GM23338 (cell line): ENCODE results near the gene PAQR4. TPM values are rescaled to one million over a fixed set of nuclear protein-coding genes. Genes with fewer than 3 reads are reported as not detected.
A peak's percentile ranks its signal among the peaks of the same experiment; 100 is the strongest.

Experiments used
- ATAC-seq: fragments of 200-7000 bp; cut with Tn5 transposase; 3 replicates; pipeline ENCODE4 v1.9.1; 2020
- DNase-seq: peaks from one replicate; pipeline ENCODE4 v3.0.0-alpha.2; 2015; ENCODE audit warnings: low spot score
- H2AFZ ChIP-seq: fragments of 200-600 bp; sonication (generic); 2 replicates; pipeline ENCODE4 v1.8.0; 2016; ENCODE audit warnings: antibody characterized with exemption, mild to moderate bottlenecking, moderate library complexity
- H3F3A ChIP-seq: fragments of 200-600 bp; sonication (generic); replicated peaks from 2 replicates; pipeline ENCODE4 v1.8.0; 2017; ENCODE audit warnings: antibody characterized with exemption, mixed run types, low read depth
- H3K27ac ChIP-seq: fragments of 200-600 bp; sonication (generic); 2 replicates; pipeline ENCODE4 v1.6.1; 2016; ENCODE audit warnings: low read depth
- H3K27me3 ChIP-seq: fragments of 200-600 bp; sonication (generic); 2 replicates; pipeline ENCODE4 v1.8.0; 2016; ENCODE audit warnings: mild to moderate bottlenecking, mixed run types, moderate library complexity; ENCODE audit not compliant: insufficient read depth
- H3K36me3 ChIP-seq: fragments of 200-600 bp; sonication (generic); 2 replicates; pipeline ENCODE4 v1.8.0; 2016; ENCODE audit warnings: mild to moderate bottlenecking; ENCODE audit not compliant: insufficient read depth
- H3K4me1 ChIP-seq: fragments of 200-600 bp; sonication (generic); 2 replicates; pipeline ENCODE4 v1.8.0; 2016; ENCODE audit warnings: mild to moderate bottlenecking, moderate library complexity; ENCODE audit not compliant: insufficient read depth
- H3K4me2 ChIP-seq: fragments of 200-600 bp; sonication (generic); 2 replicates; pipeline ENCODE4 v1.7.1; 2017; ENCODE audit warnings: mixed run types
- H3K4me3 ChIP-seq: fragments of 200-600 bp; sonication (generic); 2 replicates; pipeline ENCODE4 v1.6.1; 2016; ENCODE audit warnings: mixed run types
- H3K79me2 ChIP-seq: fragments of 200-600 bp; sonication (generic); replicated peaks from 2 replicates; pipeline ENCODE4 v1.8.0; 2017; ENCODE audit warnings: mild to moderate bottlenecking; ENCODE audit not compliant: insufficient read depth
- H3K9me2 ChIP-seq: fragments of 200-600 bp; sonication (generic); 2 replicates; pipeline ENCODE4 v1.8.0; 2017; ENCODE audit not compliant: insufficient read depth
- H4K20me1 ChIP-seq: fragments of 200-600 bp; sonication (generic); replicated peaks from 2 replicates; pipeline ENCODE4 v1.8.0; 2017; ENCODE audit warnings: mild to moderate bottlenecking; ENCODE audit not compliant: insufficient read depth
- H3K27ac Mint-ChIP-seq: 2 replicates; pipeline ENCODE4 v1.8.0; 2020; ENCODE audit warnings: inconsistent platforms, mild to moderate bottlenecking, moderate library complexity, mixed read lengths
- H3K27me3 Mint-ChIP-seq: 3 replicates; pipeline ENCODE4 v1.8.0; 2022; ENCODE audit warnings: low read depth, mild to moderate bottlenecking, moderate library complexity, mixed read lengths, inconsistent platforms; ENCODE audit not compliant: insufficient read depth, poor library complexity
- H3K36me3 Mint-ChIP-seq: 3 replicates; pipeline ENCODE4 v1.8.0; 2021; ENCODE audit warnings: low read depth, mild to moderate bottlenecking, inconsistent platforms, moderate library complexity, mixed read lengths
- H3K4me1 Mint-ChIP-seq: 3 replicates; pipeline ENCODE4 v1.8.0; 2020; ENCODE audit warnings: mild to moderate bottlenecking, inconsistent platforms, mixed read lengths
- H3K4me3 Mint-ChIP-seq: 3 replicates; pipeline ENCODE4 v1.8.0; 2021; ENCODE audit warnings: moderate library complexity, mild to moderate bottlenecking, inconsistent platforms, mixed read lengths
- H3K9me3 Mint-ChIP-seq: 3 replicates; pipeline ENCODE4 v1.8.0; 2020; ENCODE audit warnings: moderate library complexity, mild to moderate bottlenecking, inconsistent platforms, mixed read lengths
- CREB1 ChIP-seq: fragments of 250-450 bp; sonication (Bioruptor Pico); IDR thresholded peaks from 2 replicates; pipeline ENCODE4 v1.5.0; 2020; ENCODE audit warnings: low read depth, mild to moderate bottlenecking, moderate library complexity
- CTCF ChIP-seq, 2 experiments: fragments of 200-600 bp in 1 of 2; sonication (generic) in 1 of 2; conservative IDR thresholded peaks; 2 replicates each; pipeline versions ENCODE4 v1.5.1 to v1.6.1; 2016 to 2017; ENCODE audit warnings: antibody characterized with exemption in 2 of 2, low read depth in 2 of 2, mild to moderate bottlenecking in 2 of 2, moderate library complexity in 1 of 2
- EZH2phosphoT487 ChIP-seq: fragments of 200-600 bp; sonication (generic); IDR thresholded peaks from one replicate; pipeline ENCODE4 v1.8.1; 2018; ENCODE audit warnings: antibody characterized with exemption; ENCODE audit not compliant: unreplicated experiment
- POLR2AphosphoS5 ChIP-seq: IDR thresholded peaks from 2 replicates; pipeline ENCODE4 v1.6.1; 2016; ENCODE audit warnings: antibody characterized with exemption, low read depth
- STAT1 ChIP-seq: IDR thresholded peaks from one replicate; pipeline ENCODE4 v1.6.1; 2016; ENCODE audit warnings: antibody characterized with exemption; ENCODE audit not compliant: unreplicated experiment
- ZNF114 ChIP-seq: fragments of 250-450 bp; sonication (Bioruptor Pico); IDR thresholded peaks from 2 replicates; pipeline ENCODE4 v1.5.0; 2020; ENCODE audit warnings: mild to moderate bottlenecking, moderate library complexity
- polyA plus RNA-seq: library from polyadenylated mRNA; unstranded; fragments of >200 nt; fragmentation: Nextera tagmentation; extraction: Ambion mirVana; gene quantifications from 2 replicates; pipeline ENCODE4 v1.2.1, GENCODE V29; 2016
- total RNA-seq: library from RNA; depleted of rRNA; stranded (reverse); fragments of >200 nt; shearing (Covaris generic); gene quantifications from 2 replicates; pipeline ENCODE4 v1.2.3, GENCODE V29; 2014

The PAQR4 gene
- total and polyA plus RNA-seq, 2 experiments from 2014 or later = 7.0 to 29.3 TPM

DNA sequence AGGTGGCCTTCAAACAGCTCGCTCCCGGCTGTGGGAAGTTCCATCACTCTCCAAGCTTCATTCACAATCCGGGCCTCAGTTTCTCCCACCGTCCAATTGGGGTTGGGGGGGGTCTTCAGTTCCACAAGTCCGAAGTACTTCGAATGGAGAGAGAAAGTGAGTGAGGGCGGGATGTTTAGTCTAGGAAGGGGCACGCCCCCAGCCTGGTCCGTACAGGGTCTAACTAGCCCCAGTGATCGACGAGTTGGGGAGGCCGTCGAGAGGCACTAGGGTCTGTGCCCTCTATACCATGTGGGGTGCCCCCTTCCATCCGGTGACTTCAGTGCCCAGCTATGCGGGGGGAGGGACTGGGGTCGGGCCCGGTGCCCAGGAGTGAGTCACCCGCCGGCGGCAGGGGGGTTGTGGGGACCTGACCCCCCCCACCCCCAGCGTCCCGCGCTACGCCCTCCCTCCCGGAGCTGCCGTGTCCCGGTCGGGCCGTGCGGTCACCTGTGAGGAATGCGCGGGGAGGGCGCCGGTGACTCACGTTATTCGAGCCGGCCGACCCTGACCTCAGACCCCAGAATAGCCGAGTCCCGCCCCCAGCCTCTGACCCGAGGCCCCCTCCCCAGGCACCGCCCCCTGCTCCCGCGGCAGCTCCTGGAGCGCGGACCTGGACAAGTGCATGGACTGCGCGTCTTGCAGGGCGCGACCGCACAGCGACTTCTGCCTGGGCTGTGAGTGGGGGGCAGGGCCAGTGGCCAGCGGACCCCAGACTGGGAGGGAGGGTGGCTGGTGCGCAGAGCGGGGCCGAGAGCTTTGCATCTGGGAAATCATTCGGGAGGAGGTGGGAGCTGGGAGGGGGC lies 51.7 kb downstream of the PAQR4 start:
- Histone ChIP-seq H3K27ac (peak overlapping the region; percentile 99), H3K4me2 (peak overlapping the region; percentile 97), H2AFZ (no peak overlapping the region), H3K9me2 (no peaks in the 10 kb centered on the region), H3F3A (peaks cover 56% of the 10 kb centered on the region), H3K4me3 (peak overlapping the region; percentile 85), H3K79me2 (peaks cover 38% of the 10 kb centered on the region), H3K4me1 (peaks cover 42% of the 10 kb centered on the region), H3K36me3 (no peaks in the 10 kb centered on the region), H3K27me3 (no peaks in the 10 kb centered on the region; the same call in 1 of the 2 replicates), H4K20me1 (peaks cover 35% of the 10 kb centered on the region)
- DNase-seq (peak; percentile 95), ATAC-seq (peak; percentile 7)
- peaks cover 49% of the 10 kb centered on the region for H3K27me3 Mint-ChIP-seq
- H3K4me1 Mint-ChIP-seq = peaks cover 34% of the 10 kb centered on the region
- peaks cover 39% of the 10 kb centered on the region for H3K36me3 Mint-ChIP-seq
- TF ChIP-seq CREB1 (CRISPR knock-in tag) (0 out of 2 replicates have a peak, but pooled peaks have one; percentile 2), POLR2AphosphoS5 (peak; percentile 59; the same call in 1 of the 2 replicates), EZH2phosphoT487 (no peak), ZNF114 (no peak)
- H3K27ac Mint-ChIP-seq = peak overlapping the region; percentile 98
- peak overlapping the region; percentile 96 for H3K4me3 Mint-ChIP-seq
- H3K9me3 Mint-ChIP-seq = peaks cover 7% of the 10 kb centered on the region; the same call in 2 of the 3 replicates

- no peaks in the 10 kb centered on the region for H3K36me3 ChIP-seq
- Mint-ChIP-seq H3K4me1 (peaks cover 30% of the 10 kb centered on the region), H3K36me3 (peaks cover 40% of the 10 kb centered on the region), H3K27me3 (peaks cover 46% of the 10 kb centered on the region), H3K9me3 (peaks cover 5% of the 10 kb centered on the region; the same call in 2 of the 3 replicates), H3K4me3 (peak overlapping the region; percentile 96), H3K27ac (peak overlapping the region; percentile 98)
- peak overlapping the region; percentile 99 for H3K27ac ChIP-seq
- H3K4me2 ChIP-seq = peak overlapping the region; percentile 97
- H3K4me1 ChIP-seq = peaks cover 36% of the 10 kb centered on the region
- H3K79me2 ChIP-seq = peaks cover 30% of the 10 kb centered on the region
- no peak overlapping the region for H2AFZ ChIP-seq
- ATAC-seq = peak; percentile 27
- H3F3A ChIP-seq = peaks cover 54% of the 10 kb centered on the region
- H3K27me3 ChIP-seq = no peaks in the 10 kb centered on the region; the same call in 1 of the 2 replicates
- H3K9me2 ChIP-seq = no peaks in the 10 kb centered on the region
- DNase-seq = peak; percentile 97
- TF ChIP-seq STAT1 (no peak), CTCF (conservative IDR thresholded peaks at IDR 0.05; ENCODE audit: low read depth in 2 of 2) (peak; percentile 54 to 72)
- H3K4me3 ChIP-seq = peak overlapping the region; percentile 85
- H4K20me1 ChIP-seq = peaks cover 27% of the 10 kb centered on the region
These were observed 52.5 kb downstream of the PAQR4 start for GRCh38 chr16:3021449-3022207.
